SJCRH30 (cell line): ENCODE data around the gene LSAMP. TPM values are rescaled to one million over a fixed set of nuclear protein-coding genes. Genes with fewer than 3 reads are reported as not detected.
A peak's percentile ranks its signal among the peaks of the same experiment; 100 is the strongest.

Experiments
- DNase-seq, 2 experiments: peaks; one replicate each; pipeline ENCODE4 v3.0.0-alpha.2; 2015 to 2020
- H3K27ac ChIP-seq: fragments of 250-450 bp; sonication (Bioruptor Pico); 2 replicates; pipeline ENCODE4 v1.5.1; 2020; ENCODE audit warnings: mild to moderate bottlenecking, moderate library complexity
- H3K27me3 ChIP-seq: fragments of 250-450 bp; sonication (Bioruptor Pico); 2 replicates; pipeline ENCODE4 v1.5.1; 2020; ENCODE audit warnings: mild to moderate bottlenecking, moderate library complexity
- H3K36me3 ChIP-seq: fragments of 250-450 bp; sonication (Bioruptor Pico); 2 replicates; pipeline ENCODE4 v1.5.1; 2020; ENCODE audit warnings: mild to moderate bottlenecking, moderate library complexity
- H3K4me1 ChIP-seq: fragments of 250-450 bp; sonication (Bioruptor Pico); 2 replicates; pipeline ENCODE4 v1.5.1; 2020; ENCODE audit warnings: mild to moderate bottlenecking, moderate library complexity
- H3K4me3 ChIP-seq: fragments of 250-450 bp; sonication (Bioruptor Pico); 2 replicates; pipeline ENCODE4 v1.5.1; 2020; ENCODE audit warnings: mild to moderate bottlenecking, moderate library complexity
- H3K9me3 ChIP-seq: fragments of 250-450 bp; sonication (Bioruptor Pico); replicated peaks from 2 replicates; pipeline ENCODE4 v1.5.1; 2020; ENCODE audit warnings: mild to moderate bottlenecking, moderate library complexity
- total RNA-seq: library from RNA; depleted of rRNA; stranded (reverse); fragments of >200 nt; shearing (Covaris generic); gene quantifications from 2 replicates; pipeline ENCODE4 v1.2.3, GENCODE V29; 2014

LSAMP gene
- total RNA-seq, 1 experiment from 2014 or later = 0.02 TPM

- Histone ChIP-seq H3K27ac (no peak overlapping the region), H3K4me3 (no peak overlapping the region), H3K4me1 (peaks cover 7% of the 10 kb centered on the region), H3K27me3 (no peaks in the 10 kb centered on the region), H3K9me3 (no peaks in the 10 kb centered on the region), H3K36me3 (no peaks in the 10 kb centered on the region)
- DNase-seq = no peak
Measured at GRCh38 chr3:116039651-116039985, 405.7 kb downstream of the LSAMP start.

DNA sequence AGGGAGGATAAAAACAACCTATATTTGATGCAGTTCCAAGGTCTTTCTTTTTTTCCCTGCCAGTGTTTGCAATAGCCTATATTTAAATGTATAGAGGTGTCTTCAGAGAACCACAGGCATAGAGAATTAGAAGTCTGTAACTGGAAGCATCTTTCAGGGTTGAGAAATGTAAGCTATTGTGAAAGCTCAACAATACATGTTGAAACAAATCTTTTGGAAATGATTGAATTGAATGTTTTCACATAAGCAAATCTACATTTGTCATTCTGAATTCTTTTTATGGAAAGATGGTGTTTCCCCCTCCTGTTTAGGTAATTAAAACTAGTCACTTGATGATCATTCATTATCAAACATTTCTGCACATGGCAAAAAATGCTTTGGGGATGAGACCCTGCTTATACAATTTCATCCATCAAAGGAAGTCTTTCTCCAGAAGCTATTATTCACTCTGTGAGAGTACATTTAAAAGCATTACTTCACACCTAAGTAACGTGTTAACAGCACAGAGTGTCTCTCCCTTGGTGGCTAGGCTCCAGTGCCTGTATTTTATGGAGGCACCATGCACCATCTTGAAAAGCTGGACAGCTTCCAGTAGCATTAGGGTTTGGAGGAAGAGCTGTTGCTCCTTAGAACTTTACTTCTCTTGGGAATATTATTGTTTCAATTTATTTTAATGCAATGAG is 406.2 kb downstream of the LSAMP start:
- H3K4me1 ChIP-seq = peaks cover 12% of the 10 kb centered on the region
- no peak for DNase-seq
- no peak overlapping the region for H3K27ac ChIP-seq
- no peaks in the 10 kb centered on the region for H3K36me3 ChIP-seq
- no peaks in the 10 kb centered on the region for H3K9me3 ChIP-seq
- no peak overlapping the region for H3K4me3 ChIP-seq
- no peaks in the 10 kb centered on the region for H3K27me3 ChIP-seq

DNA sequence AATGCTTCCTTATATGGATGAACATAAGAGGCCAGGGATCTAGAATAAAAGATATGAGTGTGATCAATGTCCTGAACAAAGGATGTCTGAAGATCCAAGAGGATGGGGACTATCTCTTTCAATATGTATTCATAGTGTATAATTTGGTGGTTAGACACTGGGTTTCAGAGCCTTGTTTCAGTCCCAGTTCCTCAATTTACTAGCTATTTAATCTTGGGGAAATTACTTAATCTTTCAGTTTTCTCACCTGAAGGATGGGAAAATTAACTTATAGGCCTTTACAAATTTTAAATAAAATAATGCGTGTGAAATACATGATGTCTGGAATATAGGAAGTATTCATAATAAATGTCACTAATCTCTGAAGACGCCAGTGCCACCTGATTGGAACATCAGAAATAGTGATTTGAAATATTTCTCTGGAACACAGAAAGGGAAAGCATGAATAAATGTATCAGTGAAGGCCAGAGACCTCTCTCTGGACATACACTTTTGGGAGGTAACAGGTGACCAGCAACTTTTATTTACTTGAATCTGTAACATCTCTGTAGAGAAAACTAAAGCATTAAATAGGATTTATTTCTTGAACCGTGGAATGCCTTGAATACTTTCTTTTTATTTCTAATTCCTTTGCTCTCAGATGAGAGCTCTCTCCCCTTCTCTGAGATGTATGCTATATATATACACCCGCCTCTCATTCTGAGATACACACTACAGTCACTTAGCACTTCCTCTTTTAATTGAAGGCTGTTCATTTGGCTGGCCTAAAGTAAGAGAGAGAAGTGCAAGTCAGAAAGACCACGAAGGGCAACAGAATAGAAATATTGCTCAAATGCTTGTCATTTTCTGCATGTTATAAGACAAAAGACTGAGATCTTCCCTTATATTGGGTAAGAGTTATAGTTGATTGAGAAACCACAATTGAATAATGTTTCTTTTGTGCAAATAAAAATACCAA is 407.1 kb downstream of the LSAMP start:
- Histone ChIP-seq H3K9me3 (no peaks in the 10 kb centered on the region), H3K27me3 (no peaks in the 10 kb centered on the region), H3K27ac (no peak overlapping the region), H3K4me1 (peaks cover 13% of the 10 kb centered on the region), H3K36me3 (no peaks in the 10 kb centered on the region), H3K4me3 (no peak overlapping the region)
- no peak for DNase-seq

DNA sequence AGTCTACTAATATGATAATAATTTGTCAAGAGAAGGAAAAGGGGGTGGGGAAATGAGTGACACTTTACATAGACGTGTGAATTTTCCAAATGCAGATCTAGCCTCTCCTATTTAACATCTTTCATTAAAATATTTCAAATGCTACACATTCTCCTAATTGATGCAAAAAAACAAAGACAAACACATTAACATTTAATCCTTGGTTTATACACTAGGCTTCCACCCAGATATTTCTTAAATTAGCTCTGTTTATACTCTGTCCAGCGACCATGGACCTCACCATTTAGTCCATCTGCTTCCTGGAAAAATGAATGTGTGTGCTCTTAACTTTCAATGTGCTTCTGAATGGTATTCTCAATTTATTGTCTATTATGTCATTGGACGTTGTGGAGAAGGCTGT is 409.9 kb downstream of the LSAMP start:
- Histone ChIP-seq H3K4me3 (no peak overlapping the region), H3K27ac (no peak overlapping the region), H3K4me1 (peaks cover 13% of the 10 kb centered on the region), H3K36me3 (no peaks in the 10 kb centered on the region), H3K27me3 (no peaks in the 10 kb centered on the region), H3K9me3 (no peaks in the 10 kb centered on the region)
- no peak for DNase-seq

DNA sequence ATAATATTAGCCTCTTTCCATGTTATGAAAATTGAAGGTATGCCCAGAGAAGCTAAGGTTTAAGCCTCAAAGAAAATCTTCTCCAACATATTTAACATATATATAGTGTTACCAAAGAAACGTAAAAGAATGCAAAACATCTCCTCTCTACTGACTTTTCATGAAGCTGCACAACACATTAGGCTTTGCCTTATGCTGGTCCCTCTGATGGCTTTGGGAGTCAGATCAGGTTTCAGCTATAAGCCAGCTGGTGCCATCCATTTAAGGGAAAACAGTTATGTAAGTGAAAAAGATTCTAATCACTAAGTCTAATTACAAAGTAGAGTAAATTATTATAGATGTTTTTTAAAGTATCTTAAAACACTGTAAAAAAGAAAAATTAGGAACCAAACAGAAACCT is 410.5 kb downstream of the LSAMP start:
- Histone ChIP-seq H3K36me3 (no peaks in the 10 kb centered on the region), H3K4me1 (peaks cover 13% of the 10 kb centered on the region), H3K27ac (no peak overlapping the region), H3K9me3 (no peaks in the 10 kb centered on the region), H3K27me3 (no peaks in the 10 kb centered on the region), H3K4me3 (no peak overlapping the region)
- DNase-seq = peak; percentile 39 to 72

DNA sequence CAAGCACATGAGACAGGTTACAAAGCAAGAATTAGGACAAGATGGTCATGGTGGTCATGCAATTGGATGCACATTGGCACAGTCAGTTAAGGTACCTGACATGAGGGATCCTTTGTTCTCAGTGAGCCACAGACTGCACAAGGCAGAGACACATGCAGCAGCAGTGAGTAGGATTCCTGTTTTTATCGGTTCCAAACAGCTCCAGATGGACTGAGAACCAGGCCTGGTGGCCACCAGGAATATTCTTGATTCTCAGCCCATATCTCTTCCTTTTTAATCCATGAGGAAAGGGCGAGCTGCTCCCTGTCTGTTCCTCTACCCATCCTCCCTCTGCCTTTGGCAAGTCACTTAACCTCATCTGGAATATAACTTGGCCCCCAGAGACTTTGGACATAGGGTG is 411.2 kb downstream of the LSAMP start:
- H3K4me3 ChIP-seq = no peak overlapping the region
- H3K4me1 ChIP-seq = peaks cover 13% of the 10 kb centered on the region
- no peaks in the 10 kb centered on the region for H3K36me3 ChIP-seq
- no peaks in the 10 kb centered on the region for H3K27me3 ChIP-seq
- H3K27ac ChIP-seq = no peak overlapping the region
- H3K9me3 ChIP-seq = no peaks in the 10 kb centered on the region
- no peak for DNase-seq

DNA sequence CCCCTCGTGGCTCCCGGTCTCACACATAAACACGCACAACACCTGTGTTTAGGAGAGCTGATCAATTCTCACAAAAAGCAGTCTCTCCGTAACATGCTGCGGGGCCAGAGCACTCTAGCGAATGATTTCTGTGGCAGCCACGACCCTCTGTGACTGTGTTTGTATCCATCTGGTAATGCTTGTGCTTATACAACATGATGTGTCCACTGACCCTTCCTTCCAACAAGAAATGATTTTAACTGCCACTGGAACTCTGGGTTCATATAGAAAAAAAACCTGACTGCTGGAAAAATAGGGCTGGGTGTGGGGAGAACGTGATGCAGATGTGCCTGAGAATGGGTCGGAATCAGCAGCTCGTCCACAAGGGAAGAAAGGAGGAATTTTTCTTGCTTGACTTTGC is 411.8 kb downstream of the LSAMP start:
- no peak for DNase-seq
- no peak overlapping the region for H3K27ac ChIP-seq
- H3K4me1 ChIP-seq = peaks cover 13% of the 10 kb centered on the region
- no peaks in the 10 kb centered on the region for H3K27me3 ChIP-seq
- H3K36me3 ChIP-seq = no peaks in the 10 kb centered on the region
- no peak overlapping the region for H3K4me3 ChIP-seq
- no peaks in the 10 kb centered on the region for H3K9me3 ChIP-seq

DNA sequence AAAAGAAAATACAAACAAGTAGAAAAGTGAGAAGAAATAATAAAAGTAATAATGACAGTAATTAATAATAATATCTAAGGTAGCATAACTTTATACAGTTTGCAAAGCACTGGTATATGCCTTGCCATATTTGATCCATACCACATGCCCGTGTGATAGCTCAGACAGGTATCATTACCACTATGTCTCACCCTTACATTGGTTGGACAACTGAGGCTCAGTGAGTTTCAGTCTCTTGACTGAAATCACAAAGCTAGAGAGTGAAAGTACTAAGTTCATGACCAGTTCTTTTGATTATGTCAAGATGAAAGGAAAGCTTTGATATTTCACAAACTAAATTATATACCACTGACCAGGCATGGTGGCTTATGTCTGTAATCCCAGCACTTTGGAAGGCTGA is 413.1 kb downstream of the LSAMP start:
- DNase-seq = no peak
- H3K4me3 ChIP-seq = no peak overlapping the region
- H3K27ac ChIP-seq = no peak overlapping the region
- H3K36me3 ChIP-seq = no peaks in the 10 kb centered on the region
- peaks cover 13% of the 10 kb centered on the region for H3K4me1 ChIP-seq
- no peaks in the 10 kb centered on the region for H3K27me3 ChIP-seq
- no peaks in the 10 kb centered on the region for H3K9me3 ChIP-seq

DNA sequence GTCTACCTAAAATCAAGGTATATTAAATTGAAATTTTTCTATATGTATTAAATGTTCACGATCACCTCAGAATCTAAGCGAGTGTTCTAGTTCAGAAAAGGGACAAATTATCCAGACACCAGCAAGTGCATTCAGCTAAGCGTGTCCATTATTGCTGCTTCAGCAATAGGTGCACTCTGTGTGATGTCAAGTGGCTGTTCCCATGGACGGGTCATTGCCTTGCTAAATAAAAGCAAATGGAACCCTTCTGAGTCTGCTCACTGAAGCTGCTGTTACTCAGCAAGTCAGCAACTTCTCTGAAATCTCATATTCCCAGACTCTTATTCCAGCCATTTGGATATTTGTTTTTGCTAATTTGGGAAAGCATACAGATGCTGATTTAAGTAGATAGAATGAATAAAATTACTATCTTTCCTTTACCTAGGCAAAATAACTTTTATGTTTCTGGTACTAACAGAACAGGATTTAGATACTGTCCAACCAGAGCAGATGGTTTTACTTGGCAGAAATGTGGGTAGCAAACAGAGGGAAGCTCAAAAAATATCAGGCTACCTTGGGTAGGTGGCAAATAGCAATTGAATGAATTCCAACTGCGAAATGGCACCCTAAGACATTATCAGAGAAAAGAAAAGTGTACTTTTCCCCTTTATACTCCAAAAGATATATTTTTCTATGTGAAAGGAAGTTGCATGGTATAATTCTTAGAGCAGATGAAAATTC is 415.0 kb downstream of the LSAMP start:
- Histone ChIP-seq H3K27me3 (no peaks in the 10 kb centered on the region), H3K9me3 (no peaks in the 10 kb centered on the region), H3K27ac (no peak overlapping the region), H3K4me3 (no peak overlapping the region), H3K4me1 (peaks cover 11% of the 10 kb centered on the region), H3K36me3 (no peaks in the 10 kb centered on the region)
- DNase-seq = no peak

DNA sequence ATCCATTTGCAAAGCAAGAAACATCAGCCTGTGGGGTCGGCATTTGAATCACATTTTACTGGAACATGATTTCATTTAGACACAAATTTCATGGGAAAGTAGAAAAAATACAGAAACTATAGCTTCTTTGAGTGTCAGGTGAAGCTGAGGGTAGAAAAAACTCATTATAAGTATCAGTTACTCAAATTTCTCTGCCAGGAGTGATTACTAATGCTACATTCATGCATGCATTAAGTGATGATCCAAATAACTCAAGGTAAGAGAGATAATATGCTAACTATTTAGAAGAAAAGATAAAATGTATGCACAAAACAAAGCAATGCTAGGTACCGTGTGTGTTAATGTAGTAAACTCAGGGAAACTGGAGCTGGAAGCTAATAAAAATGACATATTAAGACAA is 416.0 kb downstream of the LSAMP start:
- H3K4me1 ChIP-seq = peaks cover 2% of the 10 kb centered on the region
- no peaks in the 10 kb centered on the region for H3K27me3 ChIP-seq
- no peaks in the 10 kb centered on the region for H3K36me3 ChIP-seq
- no peak overlapping the region for H3K27ac ChIP-seq
- H3K4me3 ChIP-seq = no peak overlapping the region
- H3K9me3 ChIP-seq = no peaks in the 10 kb centered on the region
- no peak for DNase-seq

- no peaks in the 10 kb centered on the region for H3K27me3 ChIP-seq
- H3K9me3 ChIP-seq = no peaks in the 10 kb centered on the region
- H3K4me3 ChIP-seq = no peak overlapping the region
- no peaks in the 10 kb centered on the region for H3K36me3 ChIP-seq
- no peak for DNase-seq
- H3K4me1 ChIP-seq = no peaks in the 10 kb centered on the region
- H3K27ac ChIP-seq = no peak overlapping the region
Measured at GRCh38 chr3:116028157-116028556, 417.1 kb downstream of the LSAMP start.

- no peak for DNase-seq
- Histone ChIP-seq H3K4me1 (no peaks in the 10 kb centered on the region), H3K27me3 (no peaks in the 10 kb centered on the region), H3K27ac (no peak overlapping the region), H3K4me3 (no peak overlapping the region), H3K36me3 (no peaks in the 10 kb centered on the region), H3K9me3 (no peaks in the 10 kb centered on the region)
Measured at GRCh38 chr3:116020989-116021388, 424.3 kb downstream of the LSAMP start.

DNA sequence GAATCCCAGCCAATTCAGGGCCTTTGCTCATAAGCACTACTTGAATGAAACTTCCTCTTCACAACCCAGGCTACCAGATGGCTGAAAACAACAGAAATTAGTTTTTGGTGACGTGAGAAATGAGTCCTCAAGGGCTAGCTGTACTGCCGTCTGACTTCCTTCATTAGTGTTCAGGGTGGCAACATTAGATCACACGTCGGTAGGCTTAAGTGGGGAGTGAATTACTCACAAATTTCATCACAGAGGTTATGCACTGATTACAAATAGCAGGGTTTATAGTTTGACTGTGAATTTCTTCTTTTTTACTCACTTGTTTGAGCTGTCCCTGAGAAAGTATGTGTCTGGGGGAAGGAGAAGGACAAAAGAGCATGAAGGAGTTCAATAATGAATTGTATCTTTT is 424.8 kb downstream of the LSAMP start:
- H3K27me3 ChIP-seq = no peaks in the 10 kb centered on the region
- DNase-seq = no peak
- H3K36me3 ChIP-seq = no peaks in the 10 kb centered on the region
- H3K4me1 ChIP-seq = no peaks in the 10 kb centered on the region
- H3K4me3 ChIP-seq = no peak overlapping the region
- H3K27ac ChIP-seq = no peak overlapping the region
- H3K9me3 ChIP-seq = no peaks in the 10 kb centered on the region

DNA sequence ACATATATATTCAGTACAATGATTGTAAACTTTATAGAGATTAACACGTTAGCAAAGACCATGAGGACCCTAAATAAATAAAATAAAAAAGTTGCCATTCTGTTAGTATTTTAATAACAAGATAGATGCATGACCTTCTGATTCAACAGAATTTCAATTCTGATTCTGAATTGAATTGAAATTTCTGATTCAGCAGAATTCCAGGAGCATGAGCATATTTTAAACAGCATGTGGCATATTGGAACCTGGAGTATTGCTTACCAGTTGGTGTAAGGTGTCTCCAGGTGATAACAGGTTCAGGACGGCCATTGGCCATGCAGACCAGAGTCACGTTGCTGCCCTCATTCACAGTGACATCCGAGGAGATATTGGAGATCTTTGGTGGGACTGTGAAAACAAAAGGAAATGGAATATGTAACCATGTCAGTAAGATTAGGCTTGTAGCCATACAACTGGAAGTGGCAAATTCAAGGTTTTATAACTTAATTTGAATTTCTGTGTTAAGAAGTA is 426.0 kb downstream of the LSAMP start:
- no peak for DNase-seq
- no peak overlapping the region for H3K4me3 ChIP-seq
- H3K4me1 ChIP-seq = no peaks in the 10 kb centered on the region
- no peak overlapping the region for H3K27ac ChIP-seq
- no peaks in the 10 kb centered on the region for H3K27me3 ChIP-seq
- no peaks in the 10 kb centered on the region for H3K36me3 ChIP-seq
- H3K9me3 ChIP-seq = no peaks in the 10 kb centered on the region

DNA sequence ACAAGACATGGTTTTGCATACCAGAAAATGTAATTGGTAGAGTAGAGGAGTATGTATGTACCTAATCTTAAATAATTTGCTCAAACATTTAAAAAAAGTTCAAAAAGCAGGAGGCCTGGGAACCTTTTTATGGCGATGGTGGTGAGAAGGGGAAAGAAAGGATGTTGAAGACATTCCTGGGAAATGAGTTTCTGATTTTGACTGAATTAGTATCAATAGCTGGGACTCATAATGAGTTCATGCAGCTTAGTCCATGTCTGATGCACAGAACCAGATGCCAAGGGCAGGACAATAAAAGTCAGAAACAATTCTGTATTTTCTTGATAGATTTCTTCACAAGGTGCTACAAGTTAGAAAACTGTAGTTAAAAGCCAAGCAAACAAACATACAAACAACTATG is 426.6 kb downstream of the LSAMP start:
- DNase-seq = no peak
- H3K27me3 ChIP-seq = no peaks in the 10 kb centered on the region
- H3K9me3 ChIP-seq = no peaks in the 10 kb centered on the region
- no peaks in the 10 kb centered on the region for H3K4me1 ChIP-seq
- no peaks in the 10 kb centered on the region for H3K36me3 ChIP-seq
- no peak overlapping the region for H3K27ac ChIP-seq
- H3K4me3 ChIP-seq = no peak overlapping the region
